GM21423 (cell line): Measurements from ENCODE around the gene SPDYC.
A peak's percentile ranks its signal among the peaks of the same experiment; 100 is the strongest.

Experiments
- ATAC-seq: cut with Tn5 transposase; IDR thresholded peaks from one replicate; pipeline ENCODE4 v1.9.1; 2021; ENCODE audit warnings: mild to moderate bottlenecking, moderate library complexity; ENCODE audit not compliant: unreplicated experiment

SPDYC gene

DNA sequence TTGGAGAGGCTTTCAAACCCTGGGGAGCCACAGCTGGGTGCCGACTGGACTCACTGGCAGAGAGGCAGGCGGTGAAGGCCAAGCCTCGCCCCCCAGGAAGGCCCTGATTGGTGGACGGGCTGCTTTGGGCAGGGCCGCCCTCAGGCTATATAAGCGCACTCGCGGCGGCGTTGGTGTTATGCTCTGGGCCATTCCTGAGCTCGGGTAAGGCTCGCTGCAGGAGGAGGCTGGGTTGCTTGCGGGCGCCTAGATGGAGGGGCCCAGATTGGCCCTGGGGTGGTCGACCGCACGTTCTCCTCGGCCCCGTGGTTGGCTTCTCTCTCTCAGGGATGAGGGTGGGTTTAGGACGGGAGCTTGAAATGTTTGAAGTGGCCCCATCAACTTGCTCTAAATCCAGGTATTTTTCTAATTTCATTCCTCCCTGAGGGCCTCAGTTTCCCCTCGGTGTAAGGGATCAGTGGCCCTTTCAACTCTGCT, at the start of gene SPDYC:
TSS of gene SPDYC (plus strand) at position 176 of the 477 bp plus-strand sequence. CDS start 1,125 bp downstream, outside the sequence.
- no peak for ATAC-seq

DNA sequence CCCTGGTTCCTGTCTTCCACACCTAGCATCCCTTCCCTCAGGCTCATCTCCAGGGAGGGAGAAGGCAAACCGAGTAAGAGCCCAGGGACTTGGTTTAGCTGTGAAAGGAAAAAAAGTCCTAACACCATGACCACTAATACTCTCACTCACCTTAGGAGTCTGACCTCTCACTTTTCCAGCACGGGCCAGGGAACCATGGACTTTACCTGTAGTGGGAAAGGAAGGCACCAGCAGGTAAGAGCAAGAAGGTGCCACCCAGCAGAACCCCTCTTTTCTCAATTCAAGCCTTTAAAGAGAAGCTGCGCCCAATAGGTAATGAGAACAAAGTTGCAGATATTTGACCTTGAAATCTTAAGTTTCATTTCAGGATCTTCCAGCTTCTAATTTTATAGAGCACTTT, 49.2 kb upstream of the SPDYC start:
- ATAC-seq: no peak

DNA sequence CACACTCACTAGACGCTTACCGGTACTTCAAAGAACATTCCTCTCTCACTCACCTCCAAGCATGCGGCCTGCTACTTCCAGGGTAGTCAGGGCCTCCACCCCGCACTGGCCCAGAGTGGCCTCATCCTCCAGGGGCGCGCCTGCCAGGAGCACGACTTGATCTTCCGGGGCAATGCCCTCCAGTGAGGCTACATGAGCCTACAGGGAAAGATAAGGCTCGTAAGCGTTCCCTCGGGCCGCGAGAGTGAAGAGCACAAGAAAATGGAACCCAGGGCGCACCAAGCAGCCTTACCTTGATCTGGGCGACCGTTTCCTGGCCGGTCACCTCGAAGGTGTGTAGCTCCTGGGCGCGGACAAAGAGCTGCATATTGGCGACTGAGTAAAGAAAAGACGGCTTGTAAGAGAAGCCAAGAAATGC, 48.6 kb upstream of the SPDYC start:
- ATAC-seq: no peak

DNA sequence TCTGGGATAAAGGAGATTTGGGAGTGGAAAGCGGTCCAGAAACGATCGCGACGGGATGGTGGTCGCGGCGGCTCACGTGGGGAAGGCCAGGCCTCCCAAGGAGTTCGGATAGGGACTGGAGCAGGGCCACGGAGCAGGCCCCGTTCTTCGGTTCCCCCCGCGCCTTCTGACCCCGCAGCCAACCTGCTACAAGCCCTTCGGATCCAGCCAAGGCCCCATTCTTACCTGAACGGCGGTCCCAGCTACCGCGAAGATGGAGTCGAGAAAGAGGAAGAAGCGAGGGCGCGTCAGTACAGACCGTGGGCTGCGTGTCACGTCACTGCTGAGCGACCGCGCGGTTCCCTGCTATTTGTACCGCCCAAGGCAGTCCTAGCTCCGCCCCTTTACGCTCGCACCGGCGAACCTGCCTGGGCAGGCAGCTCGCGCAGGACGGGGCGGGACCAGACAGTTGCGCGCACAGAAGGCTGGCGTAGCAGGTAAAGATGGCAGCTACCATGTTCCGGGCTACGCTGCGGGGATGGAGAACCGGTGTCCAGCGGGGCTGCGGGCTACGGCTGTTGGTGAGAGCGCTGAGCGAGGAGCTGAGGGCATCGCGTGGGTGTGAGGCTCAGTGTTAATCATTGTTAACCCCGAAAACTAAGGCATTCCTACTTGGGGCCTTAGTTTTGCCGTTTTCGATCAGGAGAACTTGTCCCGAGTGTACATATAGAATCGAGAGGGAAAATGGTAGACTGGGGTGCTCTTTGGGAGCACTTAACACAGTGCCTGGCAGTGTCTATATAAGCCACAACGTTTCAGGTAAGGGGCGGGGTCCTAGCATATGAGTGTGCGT, 48.0 kb upstream of the SPDYC start, which contains the start of the genes FAU and MRPL49:
TSS of gene FAU (minus strand) at position 270 of the 832 bp plus-strand sequence. CDS start 321 bp downstream, outside the sequence.
TSS of gene MRPL49 (plus strand) at position 457 of the 832 bp plus-strand sequence. CDS start at position 483, 26 bp downstream.
- ATAC-seq: peak; percentile 65

DNA sequence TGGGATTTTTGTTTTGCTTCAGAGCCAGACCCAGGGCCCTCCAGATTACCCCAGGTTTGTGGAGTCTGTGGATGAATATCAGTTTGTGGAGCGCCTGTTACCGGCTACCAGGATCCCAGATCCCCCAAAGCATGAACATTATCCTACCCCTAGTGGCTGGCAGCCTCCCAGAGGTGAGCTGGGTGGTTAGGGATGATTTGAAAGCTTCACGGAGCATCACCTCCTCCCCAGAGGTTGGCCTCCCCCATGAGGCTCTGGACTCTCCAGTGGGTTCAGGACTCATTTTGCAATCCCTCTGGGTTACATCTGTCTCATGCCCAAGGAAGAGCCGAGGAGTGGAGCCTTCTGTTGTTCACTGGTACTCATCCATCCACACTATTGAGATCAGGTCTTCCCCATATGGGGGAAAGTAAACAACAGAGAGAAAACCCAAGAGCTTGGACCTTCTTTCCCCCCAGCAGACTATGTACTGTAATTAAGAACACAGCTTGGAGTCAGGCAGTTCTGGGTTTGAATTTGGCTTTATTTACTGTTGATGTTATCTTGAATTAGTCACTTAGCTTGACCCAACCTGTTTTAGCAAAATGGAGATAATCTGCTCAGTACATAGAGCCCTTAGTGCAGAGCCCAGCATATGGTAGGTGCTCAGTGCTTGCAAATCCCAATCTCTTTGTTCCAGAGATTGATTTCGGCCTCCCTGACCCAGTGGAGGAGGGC, 45.4 kb upstream of the SPDYC start:
- ATAC-seq: no peak

- no peak for ATAC-seq
Measured at GRCh38 chr11:65125197-65126056, 44.6 kb upstream of the SPDYC start.

GRCh38 chr11:65126624-65127274, 43.3 kb upstream of the SPDYC start:
- no peak for ATAC-seq

DNA sequence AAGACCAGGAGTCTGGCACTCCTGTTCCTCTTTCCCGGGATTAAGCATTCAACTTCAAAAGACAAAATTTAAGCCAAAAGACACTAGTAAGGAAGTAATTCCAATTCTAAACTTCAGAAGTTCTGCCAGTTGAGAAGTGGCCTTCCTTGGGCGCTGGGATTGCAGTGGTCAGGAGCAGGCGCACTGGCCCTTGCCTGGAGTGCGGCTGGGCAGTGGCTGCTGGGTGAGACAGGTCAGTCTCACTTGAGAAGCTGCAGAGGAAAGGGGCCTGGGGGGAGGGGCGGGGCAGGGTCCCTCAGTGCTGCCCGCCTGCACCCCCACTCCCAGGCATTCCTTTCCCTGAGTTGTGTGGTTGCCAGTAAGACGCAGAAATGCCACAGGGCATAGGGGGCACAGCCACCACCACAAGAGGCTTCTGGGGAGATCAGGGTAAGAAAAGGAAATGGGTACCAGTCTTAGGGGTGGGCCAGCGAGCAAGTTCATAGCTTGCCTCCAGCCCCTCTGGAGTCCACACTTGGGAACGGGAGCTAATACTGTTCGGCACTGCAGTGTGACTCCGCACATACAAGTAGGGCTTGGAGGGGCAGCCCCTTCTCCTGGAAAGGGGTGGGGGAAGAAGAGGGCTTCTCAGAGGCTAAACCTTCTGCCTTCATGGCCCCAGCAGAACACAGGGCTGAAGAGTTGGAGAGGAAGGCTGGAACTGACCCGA, 42.4 kb upstream of the SPDYC start:
- no peak for ATAC-seq

DNA sequence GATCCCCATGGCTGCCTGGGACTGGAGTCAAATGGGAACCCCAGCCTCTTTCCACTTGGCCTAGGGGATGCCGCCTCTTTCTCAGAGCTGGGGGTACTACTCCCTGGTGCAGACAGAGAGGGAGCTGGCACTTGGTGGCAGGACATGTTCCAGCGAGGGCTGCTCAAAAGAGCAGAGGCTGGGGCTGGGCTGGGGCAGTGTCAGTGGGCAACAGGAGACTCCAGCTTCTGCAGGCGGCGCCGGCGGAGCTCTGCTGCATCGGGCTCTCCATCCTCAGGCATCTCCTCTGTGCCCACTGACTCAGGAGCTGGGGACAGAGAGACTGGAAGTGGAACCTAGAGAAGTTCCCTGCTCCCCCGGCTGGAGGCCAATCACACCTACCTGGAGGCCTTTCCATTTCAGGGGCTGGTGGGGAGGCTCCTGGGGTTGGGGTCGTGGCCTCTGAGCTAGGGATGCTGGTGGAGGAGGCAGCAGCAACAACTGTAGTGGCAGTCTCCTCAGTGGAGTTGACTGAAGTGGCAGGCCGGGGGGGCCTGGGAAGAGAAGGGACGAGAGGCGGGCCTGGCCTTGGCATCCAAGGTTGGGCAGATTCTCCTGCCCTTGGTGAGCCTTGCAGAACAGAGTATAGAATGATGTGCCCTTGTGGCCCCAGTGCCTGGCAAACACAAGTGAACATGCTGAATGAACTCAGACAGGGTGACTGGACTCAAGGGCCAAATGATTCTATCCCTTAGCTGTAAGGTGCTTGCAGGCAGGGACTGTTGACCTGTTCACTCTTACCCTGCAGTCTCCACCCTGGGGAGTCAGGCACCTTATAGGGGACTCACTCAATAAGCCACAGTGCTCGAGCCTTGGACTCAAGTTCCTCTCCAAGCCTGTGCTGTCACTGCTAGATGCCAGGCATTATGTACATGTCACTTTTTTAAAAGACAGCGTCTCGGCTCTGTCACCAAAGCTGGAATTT, 41.6 kb upstream of the SPDYC start:
- ATAC-seq: no peak

DNA sequence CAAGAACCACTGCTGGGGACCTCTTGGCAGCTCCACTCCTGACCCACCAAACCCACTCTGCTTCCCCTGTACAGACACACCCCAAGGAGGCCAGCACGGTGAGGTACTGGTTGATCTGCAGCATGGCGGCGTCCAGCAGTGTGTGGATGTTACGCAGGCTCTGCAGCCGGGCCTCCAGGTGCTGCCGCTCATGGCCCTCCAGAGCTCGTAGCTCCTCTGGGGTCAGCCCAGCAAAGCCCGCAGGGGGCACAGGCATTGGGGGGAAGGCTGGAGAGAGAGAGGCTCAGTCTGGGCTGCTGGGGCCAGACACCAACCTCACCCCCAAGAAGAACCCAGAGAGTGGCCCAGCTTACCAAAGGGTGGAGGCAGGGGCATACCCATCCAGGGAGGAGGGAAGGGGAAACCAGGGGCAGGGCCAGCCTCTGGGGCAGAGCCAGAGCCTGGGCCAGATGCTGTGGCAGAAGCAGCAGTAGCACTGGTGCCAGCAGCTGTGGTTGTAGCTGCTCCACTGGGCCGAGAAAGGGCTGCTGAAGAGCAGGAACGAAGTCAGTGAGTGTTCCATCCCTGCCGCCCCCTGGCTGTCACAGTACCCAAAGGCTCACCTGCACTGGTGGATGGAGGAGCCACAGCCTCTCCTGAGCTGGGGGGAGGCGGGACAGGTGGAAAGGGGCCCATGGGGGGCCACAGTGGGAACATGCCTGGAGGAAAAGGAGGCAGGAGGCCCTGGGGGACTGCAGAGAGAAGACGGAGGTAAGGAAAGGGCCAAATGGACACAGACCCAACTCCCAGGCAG, 40.2 kb upstream of the SPDYC start:
- no peak for ATAC-seq

DNA sequence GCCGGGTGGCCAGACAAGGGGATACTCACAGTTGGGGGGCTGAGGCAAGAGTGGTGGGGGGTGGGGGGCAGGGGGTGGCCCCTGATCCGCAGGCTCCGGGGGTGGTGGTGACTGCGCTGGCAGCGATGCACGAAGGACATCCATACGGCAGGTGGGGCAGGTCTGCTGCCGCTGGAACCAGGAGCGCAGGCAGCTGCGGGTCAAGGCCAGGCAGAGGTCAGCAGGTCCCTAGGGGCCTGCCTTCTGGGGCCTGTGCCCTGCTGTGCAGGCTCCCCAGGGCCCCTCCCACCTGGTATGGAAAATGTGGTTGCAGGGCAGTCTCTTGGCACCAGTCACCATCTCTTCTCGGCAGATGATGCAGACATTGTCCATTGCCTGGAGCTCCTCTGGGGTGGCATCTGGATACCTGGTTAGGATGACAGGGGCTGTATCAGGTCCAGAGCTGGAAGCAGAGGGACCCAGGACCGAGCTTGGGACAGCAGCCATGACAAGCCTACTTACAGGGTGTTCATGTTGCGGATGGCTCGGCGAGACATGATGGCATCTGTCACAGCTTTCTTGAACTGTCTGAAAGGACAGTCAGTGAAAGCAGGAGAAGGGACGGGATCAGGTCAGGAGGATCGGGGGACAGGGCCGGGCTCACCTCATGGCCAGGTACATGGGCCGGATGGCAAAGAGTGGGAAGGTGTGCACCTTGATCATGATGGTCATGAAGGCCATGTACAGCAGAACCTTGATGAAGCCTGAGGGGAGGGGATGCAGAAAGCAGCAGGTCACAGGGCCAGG, 39.2 kb upstream of the SPDYC start:
- no peak for ATAC-seq

GRCh38 chr11:65131417-65131776, 38.6 kb upstream of the SPDYC start:
- no peak for ATAC-seq

- ATAC-seq: no peak
Measured at GRCh38 chr11:65131895-65132237, 38.2 kb upstream of the SPDYC start.

GRCh38 chr11:65132238-65132987, 37.6 kb upstream of the SPDYC start:
- peak; percentile 30 for ATAC-seq

- ATAC-seq: no peak
Measured at GRCh38 chr11:65132988-65133700, 36.9 kb upstream of the SPDYC start.

- no peak for ATAC-seq
Measured at GRCh38 chr11:65133724-65134123, 36.3 kb upstream of the SPDYC start.
